GM19452 (cell line): ENCODE results near the gene NAPEPLD.
"Not testable (repeated sequence)": the region's sequence is repeated elsewhere in the genome, so short reads cannot be mapped to it uniquely, and the experiment has no call there.

Experiments
- ATAC-seq: cut with Tn5 transposase; IDR thresholded peaks from one replicate; pipeline ENCODE4 v1.9.1; 2021; ENCODE audit not compliant: unreplicated experiment

The NAPEPLD gene

DNA sequence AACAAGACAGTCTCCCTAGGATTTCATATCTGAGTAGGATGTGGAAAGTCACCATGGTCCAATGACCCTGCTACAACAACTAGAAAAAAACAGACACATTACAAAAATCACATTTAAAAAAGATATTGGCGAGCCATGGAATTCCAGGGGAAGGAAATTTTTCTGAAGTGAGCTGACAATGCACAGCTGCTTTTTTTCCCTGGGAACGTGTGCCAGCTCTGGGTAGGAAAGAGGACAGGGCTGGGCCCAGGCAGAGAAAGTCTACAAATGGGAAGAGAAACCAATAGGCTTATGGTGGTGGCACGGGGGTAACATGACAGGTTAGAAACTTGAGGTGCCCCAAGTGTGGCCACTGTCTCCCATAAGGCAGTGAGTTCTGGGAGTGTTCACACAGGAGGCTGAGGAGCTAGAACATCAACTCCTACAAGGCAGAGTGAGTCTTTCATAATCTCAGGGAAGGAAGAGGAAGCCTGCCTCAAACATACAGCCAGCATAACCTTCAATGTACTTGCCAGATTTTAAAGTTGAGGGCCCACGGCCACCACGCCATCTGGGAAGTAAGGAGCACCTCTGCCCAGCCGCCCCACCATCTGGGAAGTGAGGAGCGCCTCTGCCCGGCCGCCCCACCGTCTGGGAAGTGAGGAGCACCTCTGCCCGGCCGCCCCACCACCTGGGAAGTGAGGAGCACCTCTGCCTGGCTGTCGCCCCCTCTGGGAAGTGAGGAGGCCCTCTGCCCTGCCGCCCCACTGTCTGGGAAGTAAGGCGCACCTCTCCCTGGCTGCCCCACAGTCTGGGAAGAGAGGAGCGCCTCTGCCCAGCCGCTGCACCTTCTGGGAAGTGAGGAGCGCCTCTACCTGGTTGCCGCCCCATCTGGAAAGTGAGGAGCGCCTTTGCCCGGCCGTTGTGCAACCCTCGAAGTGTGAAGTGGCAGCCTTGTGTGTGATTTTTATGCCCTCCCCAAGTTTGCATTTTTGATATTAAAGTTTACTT lies 80.2 kb downstream of the NAPEPLD start:
- no peak for ATAC-seq

DNA sequence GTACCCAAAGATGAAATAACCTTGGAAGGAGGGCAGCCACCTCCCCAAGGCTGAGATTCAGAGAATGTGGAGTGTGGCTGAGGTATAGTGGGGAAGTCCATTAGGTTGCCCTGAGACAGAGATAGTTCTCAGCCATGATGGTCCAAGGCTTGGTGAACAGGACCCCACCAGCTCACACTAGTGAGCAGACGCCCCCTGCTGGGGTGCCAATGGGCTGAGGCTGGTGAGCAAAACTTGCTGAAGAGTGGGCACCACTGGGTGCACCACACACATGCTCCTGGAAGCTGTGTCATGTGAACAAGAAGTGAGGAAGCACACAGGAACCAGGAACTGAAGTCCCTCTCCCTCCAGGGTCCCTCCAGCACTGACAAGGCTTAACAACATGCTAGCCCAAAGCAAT lies 83.2 kb downstream of the NAPEPLD start:
- ATAC-seq, result no peak

DNA sequence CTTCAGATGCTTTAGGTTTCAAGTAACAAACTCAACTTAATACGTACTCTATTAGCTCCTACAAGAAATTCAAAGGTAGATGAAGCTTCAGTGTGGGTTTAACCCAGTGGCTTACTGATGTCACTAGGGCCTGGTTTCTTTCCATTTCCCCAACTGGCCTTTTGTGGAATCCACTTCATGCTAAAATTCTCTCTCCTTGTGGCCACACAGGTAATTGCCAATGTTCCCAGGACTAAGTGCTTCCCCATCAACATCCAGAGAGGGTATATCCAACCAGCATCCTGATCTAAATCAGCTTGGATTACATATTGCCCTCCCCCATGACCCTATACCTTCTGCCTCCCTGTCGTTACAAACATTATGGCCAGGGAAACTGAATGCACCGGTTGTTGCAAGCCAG lies 85.0 kb downstream of the NAPEPLD start:
- no peak for ATAC-seq

DNA sequence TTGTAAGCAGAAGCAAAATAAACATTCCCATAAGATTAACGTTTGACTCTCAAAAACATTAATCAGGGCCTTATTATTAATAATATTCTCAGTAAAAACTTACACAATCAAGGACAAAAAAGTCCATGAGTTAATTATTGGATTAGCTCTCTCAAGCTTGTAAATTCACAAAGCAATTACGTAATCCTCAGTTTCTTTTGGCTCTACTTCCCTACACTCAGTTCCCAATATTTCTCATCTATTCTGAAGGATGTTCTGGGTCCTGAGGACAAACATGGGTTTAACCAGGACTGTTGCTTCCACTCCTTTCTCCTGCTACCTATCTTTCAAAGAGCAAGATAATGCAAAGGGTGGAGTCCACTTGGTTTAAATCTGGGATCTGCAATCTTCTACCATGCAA lies 89.4 kb downstream of the NAPEPLD start:
- ATAC-seq, result no peak

DNA sequence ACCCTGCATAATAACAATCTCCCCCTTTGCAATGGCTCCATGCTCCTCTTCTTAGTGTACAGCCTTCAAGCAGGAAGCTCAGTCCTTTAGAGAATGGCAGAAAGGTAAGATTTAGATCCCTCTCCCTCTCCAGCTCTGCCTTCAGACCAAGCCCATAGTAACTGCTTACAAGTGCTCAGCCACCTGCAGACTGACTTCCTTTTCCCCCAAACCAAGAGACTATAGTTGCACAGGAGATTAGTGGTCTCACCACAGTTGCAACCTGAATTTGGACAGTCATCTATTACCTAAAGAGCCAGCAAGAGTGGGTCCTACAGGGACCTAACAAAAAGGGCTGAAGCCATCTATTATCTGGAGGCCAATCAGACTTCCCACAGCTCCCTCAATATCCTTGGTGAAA lies 90.8 kb downstream of the NAPEPLD start:
- no peak for ATAC-seq

DNA sequence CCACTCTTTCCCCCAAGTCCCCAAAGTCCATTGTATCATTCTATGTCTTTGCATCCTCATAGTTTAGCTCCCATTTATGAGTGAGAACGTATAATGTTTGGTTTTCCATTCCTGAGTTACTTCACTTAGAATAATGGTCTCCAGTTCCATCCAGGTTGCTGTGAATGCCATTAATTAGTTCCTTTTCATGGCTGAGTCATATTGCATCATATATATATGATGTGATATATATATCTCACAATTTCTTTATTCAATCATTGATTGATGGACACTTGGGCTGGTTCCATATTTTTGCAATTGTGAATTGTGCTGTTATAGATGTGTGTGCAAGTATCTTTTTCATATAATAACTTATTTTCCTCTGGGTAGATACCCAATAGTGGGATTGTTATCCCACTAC lies 92.9 kb downstream of the NAPEPLD start:
- ATAC-seq, result not testable (repeated sequence)

DNA sequence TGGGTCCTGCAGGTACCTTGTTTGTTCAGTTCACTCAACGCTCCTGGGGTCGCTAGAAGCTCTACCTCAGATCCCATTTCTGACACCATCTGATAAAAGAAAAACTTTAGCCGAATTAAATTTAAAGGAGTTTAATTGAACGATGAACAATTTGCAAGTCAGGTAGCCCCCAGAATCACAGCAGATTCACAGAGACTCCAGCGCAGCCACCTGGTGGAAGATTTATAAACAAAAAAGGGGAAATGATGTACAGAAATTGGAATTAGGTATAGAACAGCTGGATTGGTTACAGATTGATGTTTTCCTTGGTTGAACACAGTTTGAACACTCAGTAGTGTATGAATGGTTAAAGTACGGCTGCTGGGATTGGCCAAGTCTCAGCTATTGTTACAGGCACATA lies 97.4 kb downstream of the NAPEPLD start:
- no peak for ATAC-seq
